Nephron progenitor cell (in vitro differentiated cells): ENCODE results near the gene PNPT1.
A peak's percentile ranks its signal among the peaks of the same experiment; 100 is the strongest.

Experiments used
- DNase-seq: peaks from one replicate; pipeline ENCODE4 v3.0.0; 2021
- H3K27ac Mint-ChIP-seq: 2 replicates; pipeline ENCODE4 v1.8.0; 2021; ENCODE audit warnings: mild to moderate bottlenecking, moderate library complexity, mixed read lengths
- H3K27me3 Mint-ChIP-seq: 2 replicates; pipeline ENCODE4 v1.8.0; 2021; ENCODE audit warnings: mild to moderate bottlenecking, low read depth, mixed read lengths; ENCODE audit not compliant: poor library complexity
- H3K36me3 Mint-ChIP-seq: 2 replicates; pipeline ENCODE4 v1.8.0; 2021; ENCODE audit warnings: low read depth, mixed read lengths
- H3K4me1 Mint-ChIP-seq: 2 replicates; pipeline ENCODE4 v1.8.0; 2021; ENCODE audit warnings: mixed read lengths
- H3K4me3 Mint-ChIP-seq: 2 replicates; pipeline ENCODE4 v1.8.0; 2021; ENCODE audit warnings: mild to moderate bottlenecking, moderate library complexity, mixed read lengths
- H3K9me3 Mint-ChIP-seq: 2 replicates; pipeline ENCODE4 v1.8.0; 2021; ENCODE audit warnings: mild to moderate bottlenecking, moderate library complexity, mixed read lengths
- TF ChIP-seq, protein P1 (sequence below): fragments of 200-600 bp; sonication (generic); IDR thresholded peaks from 2 replicates; pipeline ENCODE4 v1.5.0; 2021; ENCODE audit warnings: antibody characterized with exemption

Gene PNPT1

DNA sequence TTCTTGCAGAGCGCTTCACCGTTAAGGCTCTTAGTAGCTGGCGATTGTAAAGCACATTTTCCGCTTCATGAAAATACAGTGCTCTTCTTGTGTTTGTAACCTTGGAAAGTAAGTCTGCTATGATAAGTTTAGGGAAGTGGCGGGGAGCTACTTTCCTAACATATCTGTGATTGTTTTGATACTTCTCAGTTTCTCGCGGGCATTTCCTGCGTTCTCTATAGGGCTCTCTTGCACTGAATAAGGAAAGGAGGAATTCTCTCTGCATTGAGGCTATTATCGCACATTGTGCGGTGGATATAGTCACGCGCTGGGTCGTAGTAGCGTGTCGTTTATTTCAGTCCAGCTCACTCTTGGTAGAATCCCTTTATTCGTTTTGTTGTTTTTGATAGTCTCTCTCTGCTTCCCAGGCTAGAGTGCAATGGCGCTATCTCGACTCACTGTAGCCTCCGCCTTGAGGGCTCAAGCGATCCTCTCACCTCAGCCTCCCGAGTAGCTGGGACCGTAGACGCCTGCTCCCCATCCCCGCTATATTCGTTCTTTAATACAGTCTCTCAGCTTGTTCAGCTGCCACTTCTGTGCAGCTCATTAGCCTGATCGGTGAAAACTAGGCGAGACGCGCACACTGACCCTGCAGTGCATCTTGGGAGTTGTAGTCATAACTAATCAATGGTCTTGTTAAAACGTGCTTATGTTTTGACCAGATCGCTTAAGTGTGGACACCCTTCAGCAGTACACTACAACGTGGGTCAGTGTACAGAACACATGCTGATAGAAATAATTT lies 75.2 kb downstream of the PNPT1 start:
- Mint-ChIP-seq H3K4me1 (peaks cover 26% of the 10 kb centered on the region), H3K4me3 (no peak overlapping the region), H3K27ac (no peak overlapping the region), H3K9me3 (no peaks in the 10 kb centered on the region), H3K27me3 (peaks cover 2% of the 10 kb centered on the region), H3K36me3 (peaks cover 16% of the 10 kb centered on the region)
- peak; percentile 41 for DNase-seq
- TF ChIP-seq, protein P1, sequence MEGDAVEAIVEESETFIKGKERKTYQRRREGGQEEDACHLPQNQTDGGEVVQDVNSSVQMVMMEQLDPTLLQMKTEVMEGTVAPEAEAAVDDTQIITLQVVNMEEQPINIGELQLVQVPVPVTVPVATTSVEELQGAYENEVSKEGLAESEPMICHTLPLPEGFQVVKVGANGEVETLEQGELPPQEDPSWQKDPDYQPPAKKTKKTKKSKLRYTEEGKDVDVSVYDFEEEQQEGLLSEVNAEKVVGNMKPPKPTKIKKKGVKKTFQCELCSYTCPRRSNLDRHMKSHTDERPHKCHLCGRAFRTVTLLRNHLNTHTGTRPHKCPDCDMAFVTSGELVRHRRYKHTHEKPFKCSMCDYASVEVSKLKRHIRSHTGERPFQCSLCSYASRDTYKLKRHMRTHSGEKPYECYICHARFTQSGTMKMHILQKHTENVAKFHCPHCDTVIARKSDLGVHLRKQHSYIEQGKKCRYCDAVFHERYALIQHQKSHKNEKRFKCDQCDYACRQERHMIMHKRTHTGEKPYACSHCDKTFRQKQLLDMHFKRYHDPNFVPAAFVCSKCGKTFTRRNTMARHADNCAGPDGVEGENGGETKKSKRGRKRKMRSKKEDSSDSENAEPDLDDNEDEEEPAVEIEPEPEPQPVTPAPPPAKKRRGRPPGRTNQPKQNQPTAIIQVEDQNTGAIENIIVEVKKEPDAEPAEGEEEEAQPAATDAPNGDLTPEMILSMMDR = no peak

DNA sequence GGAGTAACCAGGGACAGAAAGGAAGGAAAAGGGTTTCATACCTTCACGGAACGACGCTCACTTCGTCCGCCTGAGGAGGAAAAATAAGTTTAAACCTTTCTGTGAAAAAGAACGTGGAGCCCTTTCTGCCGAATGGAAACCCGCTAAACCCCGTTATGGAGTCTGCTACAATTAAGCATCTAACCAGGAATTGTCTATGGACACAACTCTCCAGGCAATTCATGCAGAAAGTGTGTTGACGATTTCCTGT lies 75.7 kb downstream of the PNPT1 start:
- no peak overlapping the region for H3K4me3 Mint-ChIP-seq
- no peak overlapping the region for H3K27ac Mint-ChIP-seq
- H3K27me3 Mint-ChIP-seq = peaks cover 2% of the 10 kb centered on the region
- H3K36me3 Mint-ChIP-seq = peaks cover 21% of the 10 kb centered on the region
- no peak for DNase-seq
- TF ChIP-seq, protein P1 = no peak
- H3K9me3 Mint-ChIP-seq = no peaks in the 10 kb centered on the region
- peaks cover 23% of the 10 kb centered on the region for H3K4me1 Mint-ChIP-seq

DNA sequence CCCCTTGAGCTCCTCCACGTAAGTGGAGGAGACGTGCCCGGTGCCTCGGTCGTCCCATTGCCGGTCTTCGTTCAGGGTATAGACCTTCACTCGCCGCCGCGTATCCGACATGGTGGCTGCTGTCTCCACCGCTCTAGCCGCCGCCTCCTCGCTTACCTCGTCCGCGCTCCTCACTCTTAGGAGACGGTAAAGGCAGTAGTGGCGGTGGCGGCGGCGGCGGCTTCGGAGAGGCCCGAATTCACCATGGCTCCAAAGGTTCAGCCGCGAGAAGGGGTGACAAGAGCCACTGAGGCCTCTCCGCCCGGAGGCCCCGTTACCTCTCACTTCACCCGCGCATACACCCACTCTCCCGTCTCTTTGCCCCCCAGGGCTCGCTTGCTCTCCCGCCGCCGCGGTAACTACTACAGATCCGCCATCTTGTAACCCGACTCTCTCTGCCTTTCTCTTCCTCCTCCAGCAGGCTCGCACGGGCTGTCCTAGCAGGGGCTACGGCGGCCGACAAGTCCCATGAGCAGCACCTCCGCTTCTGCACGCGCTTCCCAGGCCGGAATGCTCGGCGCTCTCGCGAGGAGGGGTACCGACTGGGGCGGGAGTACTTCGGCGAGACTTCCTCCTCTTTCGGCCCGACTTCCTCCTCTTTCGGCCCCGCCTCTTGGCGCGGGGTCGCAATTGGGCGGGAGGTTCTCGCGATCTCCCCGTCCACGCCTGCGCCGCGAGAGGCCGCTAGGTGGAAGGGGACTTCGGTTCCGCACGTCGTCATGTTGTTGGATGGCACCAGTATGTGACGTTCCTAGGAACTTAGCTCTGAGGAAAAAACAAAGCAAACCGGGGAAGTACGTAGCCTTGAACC lies 76.2 kb downstream of the PNPT1 start, which contains the start of gene PPP4R3B:
PPP4R3B (minus strand) TSS at position 448 of the 850 bp plus-strand sequence; CDS start at position 111, 337 bp downstream.
- no peak within 1 kb of the TSS for H3K4me3 Mint-ChIP-seq
- H3K4me1 Mint-ChIP-seq = peaks cover 18% of the 10 kb centered on the region
- peaks cover 2% of the 10 kb centered on the region for H3K27me3 Mint-ChIP-seq
- H3K9me3 Mint-ChIP-seq = no peaks in the 10 kb centered on the region
- TF ChIP-seq, protein P1 = no peak
- peak; percentile 96 for DNase-seq
- no peak within 1 kb of the TSS for H3K27ac Mint-ChIP-seq
- H3K36me3 Mint-ChIP-seq = peaks cover 26% of the 10 kb centered on the region

DNA sequence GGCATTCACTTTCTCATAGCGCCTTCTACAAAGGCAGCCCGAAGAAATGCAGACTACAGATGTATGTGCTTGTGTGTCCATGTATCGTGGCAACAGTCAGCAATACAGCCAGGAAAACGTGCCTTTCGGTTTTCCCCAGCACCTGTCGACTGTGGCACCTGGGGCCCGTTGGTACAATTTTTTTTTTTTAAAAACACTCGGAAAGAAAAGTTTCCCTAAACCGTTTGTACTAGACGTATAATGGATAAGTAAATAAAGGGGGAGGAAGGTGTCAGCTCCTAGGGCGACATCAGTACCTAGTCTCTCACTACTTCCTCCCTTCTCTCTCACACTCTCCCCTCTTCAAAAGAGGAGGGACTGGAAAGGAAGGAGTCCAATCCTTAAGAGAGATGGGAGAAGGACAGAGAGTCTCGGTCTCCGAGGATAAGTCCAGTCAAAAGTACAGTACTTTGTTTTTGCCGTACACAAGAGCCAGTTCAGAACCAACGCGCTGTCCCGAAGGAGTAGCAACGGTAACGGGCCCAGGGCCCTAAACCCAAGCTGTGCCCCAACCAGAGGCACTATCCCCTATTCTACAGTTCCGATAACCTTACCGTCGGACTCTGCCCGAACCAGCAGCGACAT lies 77.0 kb downstream of the PNPT1 start:
- TF ChIP-seq, protein P1 = no peak
- Mint-ChIP-seq H3K9me3 (no peaks in the 10 kb centered on the region), H3K27me3 (peaks cover 2% of the 10 kb centered on the region), H3K27ac (no peak overlapping the region), H3K36me3 (peaks cover 34% of the 10 kb centered on the region), H3K4me3 (no peak overlapping the region), H3K4me1 (peaks cover 15% of the 10 kb centered on the region)
- no peak for DNase-seq

DNA sequence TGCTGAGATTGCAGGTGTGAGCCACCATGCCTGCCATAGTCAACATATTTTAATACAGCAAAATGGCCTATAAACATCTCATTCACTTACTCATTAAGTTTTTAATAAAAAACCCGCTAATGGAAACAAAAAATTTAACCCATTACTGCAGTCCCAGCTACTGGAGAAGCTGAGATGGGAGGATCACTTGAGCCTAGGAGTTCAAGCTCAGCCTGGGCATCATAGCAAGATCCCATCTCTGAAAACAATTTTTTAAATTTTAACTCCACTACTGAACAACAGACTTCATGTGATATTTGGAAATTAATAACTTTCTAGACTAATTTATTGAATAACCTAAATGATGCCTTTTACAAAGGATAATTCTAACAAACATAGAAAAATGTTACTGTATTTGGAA lies 81.6 kb downstream of the PNPT1 start:
- H3K27ac Mint-ChIP-seq = peak overlapping the region; percentile 59
- peaks cover 15% of the 10 kb centered on the region for H3K4me1 Mint-ChIP-seq
- no peaks in the 10 kb centered on the region for H3K9me3 Mint-ChIP-seq
- peaks cover 2% of the 10 kb centered on the region for H3K27me3 Mint-ChIP-seq
- H3K4me3 Mint-ChIP-seq = no peak overlapping the region
- no peak for DNase-seq
- peaks cover 43% of the 10 kb centered on the region for H3K36me3 Mint-ChIP-seq
- TF ChIP-seq, protein P1 = no peak
